Hair follicle dermal papilla cell (primary cell): ENCODE measurements around the gene NRXN3. TPM values are rescaled to one million over a fixed set of nuclear protein-coding genes. Genes with fewer than 3 reads are reported as not detected.

Experiments used
- small RNA-seq: library from RNA; depleted of rRNA; stranded (forward); fragments of <200 nt; gene quantifications from one replicate; pipeline ENCODE3, GENCODE V24; 2012
- total RNA-seq: library from RNA; depleted of rRNA; stranded (reverse); fragments of >200 nt; gene quantifications from 2 replicates; pipeline ENCODE4 v1.2.3, GENCODE V29; 2012

NRXN3 gene
- 0.32 and 0.49 TPM in 2 replicates for total RNA-seq

DNA sequence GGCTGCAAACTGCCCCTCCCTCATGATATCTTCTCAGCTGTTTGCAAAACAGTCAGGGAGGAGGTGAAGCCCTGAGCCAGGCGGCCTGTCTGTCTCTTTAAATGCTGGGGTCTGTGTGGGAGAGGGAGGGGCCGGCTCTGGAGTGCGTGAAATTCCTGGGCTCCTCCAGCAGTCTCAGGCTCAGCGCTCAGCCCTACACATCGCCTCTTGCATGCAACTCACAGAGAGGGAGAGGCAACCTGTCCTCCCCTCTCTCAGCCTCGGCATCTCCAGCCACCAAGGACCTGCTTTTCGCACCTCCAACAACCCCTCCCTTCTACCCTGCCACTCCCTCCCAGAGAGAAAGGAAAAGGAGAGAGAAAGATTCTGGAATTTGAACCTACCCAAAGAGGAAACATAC lies at the start of gene NRXN3:
Gene NRXN3, plus strand, starts transcription at position 171 of the 400 bp plus-strand sequence. CDS start 72,721 bp downstream, outside the sequence.

Small RNA genes lying within 50 kb of the gene (small RNA-seq; reads per million reads assigned to genes)
- gene RNA5SP388, result 0.22 reads per million
